Temporal lobe (tissue), 2 donors: ENCODE data around the gene IFT22. TPM values are rescaled to one million over a fixed set of nuclear protein-coding genes. Genes with fewer than 3 reads are reported as not detected.

Experiments
- small RNA-seq: library from RNA; depleted of rRNA; stranded (forward); fragments of <200 nt; gene quantifications from one replicate; pipeline ENCODE3, GENCODE V24; 2014; ENCODE audit warnings: low replicate concordance
- total RNA-seq: library from RNA; depleted of rRNA; stranded (reverse); fragments of >200 nt; gene quantifications from one replicate; pipeline ENCODE4 v1.2.3, GENCODE V29; 2014

The IFT22 gene
- total RNA-seq, 1 donor from 2014 or later: 28.3 TPM

Small RNA genes lying within 50 kb of the gene (small RNA-seq; reads per million reads assigned to genes)
- gene RNU6-1104P: not detected

Other genes with a start within 250 kb of the IFT22 start
- 0.98 TPM for gene TRIM56, start 236.3 kb downstream of the IFT22 start, total RNA-seq
- gene SERPINE1, start 194.7 kb downstream of the IFT22 start, total RNA-seq: 0.74 TPM
- 96.1 TPM for gene AP1S1, start 167.3 kb downstream of the IFT22 start, total RNA-seq
- 10.1 TPM for gene VGF, start 156.2 kb downstream of the IFT22 start, total RNA-seq
- 2.2 TPM for gene NAT16, start 141.5 kb downstream of the IFT22 start, total RNA-seq
- gene MOGAT3, start 120.8 kb downstream of the IFT22 start, total RNA-seq: not detected
- gene PLOD3, start 104.2 kb downstream of the IFT22 start, total RNA-seq: 9.6 TPM
- 38.1 TPM for gene ZNHIT1, start 103.6 kb downstream of the IFT22 start, total RNA-seq
- gene CLDN15, start 84.0 kb downstream of the IFT22 start, total RNA-seq: 2.2 TPM
- 80.2 TPM for gene FIS1, start 76.7 kb downstream of the IFT22 start, total RNA-seq
- 12.0 TPM for gene COL26A1, start 41.1 kb upstream of the IFT22 start, total RNA-seq